H54 (cell line): ENCODE measurements around the gene LRRC4.

Source experiments
- DNase-seq: peaks from one replicate; pipeline ENCODE4 v3.0.0; 2011; ENCODE audit warnings: low spot score, mixed read lengths; ENCODE audit not compliant: insufficient read length
- FAIRE-seq: peaks from 3 replicates; lab custom pipeline; 2011; peaks lifted over from hg19 to GRCh38; lab: Jason Lieb, UNC
- POLR2A ChIP-seq: IDR thresholded peaks from 2 replicates; pipeline ENCODE4 v1.6.1; 2011; ENCODE audit warnings: low read depth, mild to moderate bottlenecking, low read length

Gene LRRC4

GRCh38 chr7:128000048-128000447 lies 31.2 kb downstream of the LRRC4 start:
- TF ChIP-seq POLR2A, result no peak
- no peak for FAIRE-seq
- no peak for DNase-seq

GRCh38 chr7:127998671-127999070 lies 32.6 kb downstream of the LRRC4 start:
- DNase-seq (no peak), FAIRE-seq (no peak)
- no peak for TF ChIP-seq POLR2A

- FAIRE-seq (no peak), DNase-seq (no peak)
- no peak for TF ChIP-seq POLR2A
Observed at GRCh38 chr7:127997226-127997922, 33.9 kb downstream of the LRRC4 start.

DNA sequence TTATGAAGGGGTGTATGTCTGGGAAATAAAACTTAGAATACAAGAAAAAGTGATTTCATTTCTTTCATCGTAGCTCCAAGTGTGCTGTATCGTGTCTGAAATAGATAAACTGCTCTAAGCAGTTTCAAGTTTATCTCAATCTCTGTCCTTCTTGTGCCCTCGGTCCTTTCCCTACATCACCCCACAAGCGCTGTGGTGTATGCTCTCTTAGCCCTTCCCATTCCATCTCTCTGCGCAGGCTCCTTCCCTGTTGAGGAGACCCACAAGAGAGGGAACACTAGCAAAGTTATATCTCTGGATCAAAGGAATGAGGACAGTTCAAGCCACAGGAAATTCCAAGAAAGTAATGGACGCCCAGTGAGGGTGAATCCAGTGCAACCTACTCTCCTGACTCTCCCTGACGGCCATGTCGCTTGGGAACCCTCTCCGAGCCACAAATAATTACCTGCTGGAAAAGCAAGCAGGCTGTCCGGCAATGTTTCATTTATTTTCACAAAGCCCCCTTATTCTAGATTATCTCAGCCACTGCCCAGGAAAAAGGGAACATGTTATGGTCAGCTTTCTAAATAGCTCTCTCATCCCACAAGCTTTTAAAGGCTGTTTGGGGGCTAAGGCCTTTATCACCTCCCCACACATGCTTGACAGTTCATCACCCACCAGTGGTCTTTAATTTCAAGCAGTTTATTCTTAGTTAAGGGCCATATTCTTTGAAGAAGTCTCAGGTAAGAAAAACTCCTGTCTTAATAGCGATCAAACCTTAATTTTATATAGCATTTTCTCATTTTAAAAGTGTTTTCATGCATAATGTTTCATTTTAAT lies 34.8 kb downstream of the LRRC4 start:
- TF ChIP-seq POLR2A, result no peak
- FAIRE-seq (no peak), DNase-seq (no peak)

DNA sequence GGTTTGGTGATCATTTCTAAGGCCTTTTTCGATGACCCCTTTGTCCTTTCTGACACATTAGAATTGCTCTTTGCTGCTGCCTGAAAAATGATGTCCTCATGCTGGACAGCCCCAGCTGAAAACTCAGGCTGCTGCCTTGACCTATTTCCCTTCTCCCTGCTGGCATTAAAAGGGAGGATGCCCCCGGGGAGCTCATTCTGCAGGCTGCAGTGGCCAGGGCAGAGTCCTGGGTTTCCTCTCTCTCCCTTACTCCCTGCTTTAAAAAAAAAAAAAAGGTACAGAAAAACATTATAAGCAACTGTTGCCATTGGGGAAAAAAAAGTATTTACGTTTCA lies 35.4 kb downstream of the LRRC4 start:
- no peak for DNase-seq
- FAIRE-seq, result no peak
- no peak for TF ChIP-seq POLR2A

- TF ChIP-seq POLR2A, result no peak
- FAIRE-seq, result no peak
- DNase-seq, result no peak
Observed at GRCh38 chr7:127995156-127995880, 35.9 kb downstream of the LRRC4 start.

GRCh38 chr7:127993987-127994386 lies 37.2 kb downstream of the LRRC4 start:
- FAIRE-seq (no peak), DNase-seq (no peak)
- no peak for TF ChIP-seq POLR2A

DNA sequence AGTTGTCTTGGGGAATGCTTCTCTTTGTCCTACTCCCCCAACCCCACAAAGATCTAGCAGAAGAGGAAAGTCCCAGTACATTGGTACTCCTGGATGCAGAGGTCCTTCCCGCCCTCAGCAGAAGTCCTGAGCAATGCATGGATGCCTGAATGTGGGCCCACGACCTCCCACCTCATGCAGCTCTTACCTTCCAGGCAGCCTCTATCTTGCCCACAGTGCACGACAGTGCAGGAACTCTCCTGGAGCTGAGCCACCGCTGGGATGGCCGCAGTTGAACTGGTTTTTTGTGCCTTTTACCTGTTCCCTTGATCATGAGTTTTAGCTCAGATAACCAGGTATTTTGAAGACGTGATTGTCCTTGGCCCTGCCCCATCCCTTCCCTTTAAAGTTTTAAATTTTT lies 37.9 kb downstream of the LRRC4 start:
- TF ChIP-seq POLR2A, result no peak
- FAIRE-seq (no peak), DNase-seq (no peak)

DNA sequence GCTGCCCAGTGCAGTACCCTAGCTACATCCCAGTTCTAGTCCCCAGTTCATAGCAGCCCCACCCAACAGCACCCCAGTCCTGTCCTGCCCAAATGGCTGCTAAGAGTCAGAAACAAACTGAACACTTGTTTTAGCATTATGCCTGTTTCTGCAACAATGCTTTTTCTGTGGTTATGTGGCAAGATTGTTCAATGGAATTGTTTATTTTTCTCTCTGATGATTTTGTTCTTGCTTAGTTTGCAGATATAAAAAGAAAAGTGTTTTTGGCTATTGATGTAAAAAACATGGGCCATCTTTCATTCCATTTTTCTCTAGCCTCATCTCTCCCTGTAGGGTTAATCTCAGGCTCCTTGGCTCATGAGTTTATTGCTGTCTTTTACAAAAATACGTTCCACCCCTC lies 42.5 kb downstream of the LRRC4 start:
- DNase-seq (no peak), FAIRE-seq (no peak)
- TF ChIP-seq POLR2A, result no peak

GRCh38 chr7:127986581-127987521 lies 44.4 kb downstream of the LRRC4 start:
- FAIRE-seq, result no peak
- TF ChIP-seq POLR2A, result no peak
- no peak for DNase-seq

DNA sequence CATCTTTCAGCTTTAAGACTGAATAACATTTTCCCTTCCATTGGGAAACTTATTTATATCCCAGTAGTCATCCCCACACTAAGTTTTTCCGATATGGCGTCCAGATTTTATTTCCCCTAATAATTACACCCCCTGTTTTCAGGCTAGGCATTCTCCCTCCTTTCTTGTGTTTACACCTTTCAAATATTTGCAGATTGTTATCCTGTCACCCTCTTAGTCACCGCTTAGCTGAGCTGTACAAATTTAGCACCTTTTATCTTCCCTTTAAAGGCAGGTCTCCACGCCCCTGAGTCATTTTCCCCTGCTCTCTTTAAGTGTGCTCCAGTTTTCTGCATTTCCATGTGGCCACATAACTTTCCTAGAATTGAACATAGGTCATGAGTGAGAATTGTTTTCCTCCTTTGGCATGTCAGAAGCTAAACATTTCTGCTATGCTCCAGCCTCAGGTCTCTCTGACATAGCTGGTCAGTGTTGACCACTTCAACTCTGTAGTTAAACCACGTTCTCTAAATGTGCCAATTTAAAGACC lies 47.4 kb downstream of the LRRC4 start:
- FAIRE-seq (no peak), DNase-seq (no peak)
- no peak for TF ChIP-seq POLR2A

- FAIRE-seq, result no peak
- DNase-seq, result no peak
- TF ChIP-seq POLR2A, result no peak
Observed at GRCh38 chr7:127981965-127982364, 49.3 kb downstream of the LRRC4 start.

DNA sequence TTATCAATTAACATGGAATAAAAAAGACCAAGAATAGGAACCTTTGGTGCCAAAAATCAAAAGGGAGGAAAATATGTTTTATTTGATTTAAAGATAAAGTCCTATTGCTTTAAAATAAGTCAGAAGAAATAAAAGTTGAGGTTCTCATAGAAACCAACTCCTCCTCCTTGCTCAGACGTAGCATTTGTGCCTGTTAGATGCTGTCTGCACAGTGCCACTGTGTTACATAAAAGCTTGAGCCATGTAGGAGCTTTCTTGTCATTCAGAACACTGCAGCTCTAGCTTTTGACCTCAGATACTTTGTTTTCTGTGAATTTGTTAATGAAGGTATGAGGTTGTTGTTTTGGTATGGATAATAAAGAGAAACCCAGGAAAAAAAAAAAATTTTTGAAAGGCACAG lies 50.3 kb downstream of the LRRC4 start:
- TF ChIP-seq POLR2A, result no peak
- no peak for FAIRE-seq
- no peak for DNase-seq

DNA sequence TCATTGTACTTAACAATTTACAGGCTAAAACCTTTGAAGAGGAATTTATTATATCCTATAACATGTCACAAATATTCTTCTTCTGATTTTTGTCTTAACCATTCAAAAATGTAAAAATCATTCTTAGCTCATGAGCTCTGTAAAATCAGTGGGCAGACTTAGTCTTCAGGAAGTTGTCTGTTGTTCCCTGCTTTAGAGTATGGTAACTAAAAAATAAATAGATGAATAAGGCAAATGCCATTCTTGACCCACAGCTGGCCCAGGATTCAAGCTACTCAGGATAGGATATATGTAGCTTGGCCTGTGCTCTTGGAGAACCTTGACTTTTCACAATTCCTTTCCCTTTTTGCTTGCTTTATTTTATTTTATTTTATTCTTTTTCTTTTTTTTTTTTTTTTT lies 51.5 kb downstream of the LRRC4 start:
- no peak for TF ChIP-seq POLR2A
- no peak for DNase-seq
- no peak for FAIRE-seq
